Measurements from ENCODE around the gene P3H2. TPM values are rescaled to one million over a fixed set of nuclear protein-coding genes. Genes with fewer than 3 reads are reported as not detected.

The P3H2 gene
- total RNA-seq, 5 donors from 2014 or later (not counting 1 experiment from before 2014, with no cell fraction given), result 0.16 to 0.50 (median 0.35) TPM; not detected in 2

GRCh38 chr3:190016966-190017365, 103.7 kb downstream of the P3H2 start:
- POLR2A ChIA-PET, result no interaction called here
- no peaks in the 10 kb centered on the region for H3K9me3 Mint-ChIP-seq
- no peak for DNase-seq

GRCh38 chr3:190014940-190015339, 105.8 kb downstream of the P3H2 start:
- no peaks in the 10 kb centered on the region for H3K36me3 Mint-ChIP-seq
- no peaks in the 10 kb centered on the region for H3K9me3 Mint-ChIP-seq
- H3K9me3 ChIP-seq, result no peaks in the 10 kb centered on the region
- no peaks in the 10 kb centered on the region for H3K27me3 ChIP-seq (replicated peaks in 1 of 2; ENCODE audit: control insufficient read depth in 2 of 2, extremely low read depth in 1 of 2, insufficient read depth in 2 of 2, low read length in 1 of 2)
- no peak overlapping the region for H3K4me3 ChIP-seq (ENCODE audit: control insufficient read depth in 1 of 2, extremely low read depth in 1 of 2, low read length in 1 of 2)
- no peak overlapping the region for H3K27ac Mint-ChIP-seq
- WGBS (ENCODE audit: insufficient coverage), result 100% methylated on average over 1 of the region's 2 CpGs
- H3K4me3 Mint-ChIP-seq, result no peak overlapping the region
- ATAC-seq (replicated peaks in 1 of 4), result no peak
- H3K4me1 ChIP-seq (ENCODE audit: control insufficient read depth in 1 of 2, extremely low read depth in 1 of 2, insufficient read depth in 2 of 2, low read length in 2 of 2), result no peaks in the 10 kb centered on the region
- no peaks in the 10 kb centered on the region for H3K4me1 Mint-ChIP-seq
- no peaks in the 10 kb centered on the region for H3K36me3 ChIP-seq (ENCODE audit: control insufficient read depth in 2 of 2, extremely low read depth in 1 of 2, insufficient read depth in 1 of 2, low read length in 1 of 2)
- ChIA-PET CTCF (no interaction called here), POLR2A (no interaction called here)
- H3K27ac ChIP-seq (ENCODE audit: low read length), result no peak overlapping the region
- peaks cover 7 to 20% of the 10 kb centered on the region in 2 donors for H3K27me3 Mint-ChIP-seq
- no peak for DNase-seq

More at GRCh38 chr3:190016966-190017365, 103.7 kb downstream of the P3H2 start:
- H3K27ac Mint-ChIP-seq, result no peak overlapping the region
- peaks cover 3 to 27% of the 10 kb centered on the region in 2 donors for H3K27me3 Mint-ChIP-seq
- CTCF ChIA-PET, result no interaction called here
- no peak for ATAC-seq (replicated peaks in 1 of 4)
- H3K4me3 Mint-ChIP-seq, result no peak overlapping the region
- Histone ChIP-seq H3K36me3 (ENCODE audit: control insufficient read depth in 2 of 2, extremely low read depth in 1 of 2, insufficient read depth in 1 of 2, low read length in 1 of 2) (no peaks in the 10 kb centered on the region), H3K27ac (ENCODE audit: low read length) (no peak overlapping the region), H3K9me3 (no peaks in the 10 kb centered on the region), H3K27me3 (replicated peaks in 1 of 2; ENCODE audit: control insufficient read depth in 2 of 2, extremely low read depth in 1 of 2, insufficient read depth in 2 of 2, low read length in 1 of 2) (no peaks in the 10 kb centered on the region), H3K4me1 (ENCODE audit: control insufficient read depth in 1 of 2, extremely low read depth in 1 of 2, insufficient read depth in 2 of 2, low read length in 2 of 2) (no peaks in the 10 kb centered on the region), H3K4me3 (ENCODE audit: control insufficient read depth in 1 of 2, extremely low read depth in 1 of 2, low read length in 1 of 2) (no peak overlapping the region)
- H3K36me3 Mint-ChIP-seq, result no peaks in the 10 kb centered on the region
- no peaks in the 10 kb centered on the region for H3K4me1 Mint-ChIP-seq

GRCh38 chr3:190013943-190014924, 106.5 kb downstream of the P3H2 start:
- Histone ChIP-seq H3K4me3 (ENCODE audit: control insufficient read depth in 1 of 2, extremely low read depth in 1 of 2, low read length in 1 of 2) (no peak overlapping the region), H3K9me3 (no peaks in the 10 kb centered on the region), H3K4me1 (ENCODE audit: control insufficient read depth in 1 of 2, extremely low read depth in 1 of 2, insufficient read depth in 2 of 2, low read length in 2 of 2) (no peaks in the 10 kb centered on the region), H3K27ac (ENCODE audit: low read length) (no peak overlapping the region), H3K27me3 (replicated peaks in 1 of 2; ENCODE audit: control insufficient read depth in 2 of 2, extremely low read depth in 1 of 2, insufficient read depth in 2 of 2, low read length in 1 of 2) (no peaks in the 10 kb centered on the region), H3K36me3 (ENCODE audit: control insufficient read depth in 2 of 2, extremely low read depth in 1 of 2, insufficient read depth in 1 of 2, low read length in 1 of 2) (no peaks in the 10 kb centered on the region)
- H3K27ac Mint-ChIP-seq, result no peak overlapping the region
- no peaks in the 10 kb centered on the region for H3K9me3 Mint-ChIP-seq
- CTCF ChIA-PET, result no interaction called here
- no peak for DNase-seq
- H3K4me1 Mint-ChIP-seq, result no peaks in the 10 kb centered on the region
- ATAC-seq (replicated peaks in 1 of 4), result no peak
- H3K27me3 Mint-ChIP-seq, result peaks cover 7 to 22% of the 10 kb centered on the region in 2 donors
- POLR2A ChIA-PET, result no interaction called here
- WGBS (ENCODE audit: insufficient coverage), result 70% methylated on average over 4 of the region's 7 CpGs
- H3K4me3 Mint-ChIP-seq, result no peak overlapping the region
- no peaks in the 10 kb centered on the region for H3K36me3 Mint-ChIP-seq

GRCh38 chr3:190012784-190013183, 107.9 kb downstream of the P3H2 start:
- Histone ChIP-seq H3K9me3 (no peaks in the 10 kb centered on the region), H3K27me3 (replicated peaks in 1 of 2; ENCODE audit: control insufficient read depth in 2 of 2, extremely low read depth in 1 of 2, insufficient read depth in 2 of 2, low read length in 1 of 2) (no peaks in the 10 kb centered on the region), H3K4me1 (ENCODE audit: control insufficient read depth in 1 of 2, extremely low read depth in 1 of 2, insufficient read depth in 2 of 2, low read length in 2 of 2) (no peaks in the 10 kb centered on the region), H3K4me3 (ENCODE audit: control insufficient read depth in 1 of 2, extremely low read depth in 1 of 2, low read length in 1 of 2) (no peak overlapping the region), H3K27ac (ENCODE audit: low read length) (no peak overlapping the region), H3K36me3 (ENCODE audit: control insufficient read depth in 2 of 2, extremely low read depth in 1 of 2, insufficient read depth in 1 of 2, low read length in 1 of 2) (no peaks in the 10 kb centered on the region)
- Mint-ChIP-seq H3K36me3 (no peaks in the 10 kb centered on the region), H3K27ac (no peak overlapping the region), H3K27me3 (peaks cover 7 to 23% of the 10 kb centered on the region in 2 donors), H3K9me3 (no peaks in the 10 kb centered on the region), H3K4me1 (no peaks in the 10 kb centered on the region), H3K4me3 (no peak overlapping the region)
- ChIA-PET CTCF (no interaction called here), POLR2A (no interaction called here)
- DNase-seq (no peak), ATAC-seq (replicated peaks in 1 of 4) (no peak)
- 98% methylated on average over 4 of the region's 6 CpGs for WGBS (ENCODE audit: insufficient coverage)

DNA sequence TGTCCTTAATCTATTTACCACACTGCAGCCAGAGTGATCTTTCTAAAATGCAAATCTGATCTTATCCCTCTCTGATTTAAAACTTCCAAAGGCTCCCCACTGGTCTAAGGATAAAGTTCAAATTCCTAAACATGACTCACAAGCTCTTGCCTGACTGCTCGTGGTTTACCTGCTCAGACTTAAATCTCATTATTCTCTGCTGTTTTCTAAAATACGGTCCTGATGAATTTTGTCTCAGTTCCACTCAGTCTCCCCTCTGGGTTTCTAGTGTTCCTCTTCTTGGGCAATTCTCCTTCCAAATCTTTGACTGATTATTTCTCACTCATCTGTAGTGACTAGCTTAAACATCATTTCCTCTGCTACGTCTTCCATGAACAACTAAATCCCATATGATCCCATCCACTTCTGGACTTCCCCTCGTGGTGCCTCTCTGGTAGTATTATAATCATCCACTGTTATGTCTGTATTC, 108.3 kb downstream of the P3H2 start:
- Mint-ChIP-seq H3K27ac (no peak overlapping the region), H3K4me1 (no peaks in the 10 kb centered on the region), H3K4me3 (no peak overlapping the region), H3K36me3 (no peaks in the 10 kb centered on the region), H3K27me3 (peaks cover 7 to 25% of the 10 kb centered on the region in 2 donors), H3K9me3 (no peaks in the 10 kb centered on the region)
- POLR2A ChIA-PET, result no interaction called here
- no peak for DNase-seq
- Histone ChIP-seq H3K27ac (ENCODE audit: low read length) (no peak overlapping the region), H3K9me3 (no peaks in the 10 kb centered on the region), H3K4me1 (ENCODE audit: control insufficient read depth in 1 of 2, extremely low read depth in 1 of 2, insufficient read depth in 2 of 2, low read length in 2 of 2) (no peaks in the 10 kb centered on the region), H3K4me3 (ENCODE audit: control insufficient read depth in 1 of 2, extremely low read depth in 1 of 2, low read length in 1 of 2) (no peak overlapping the region), H3K36me3 (ENCODE audit: control insufficient read depth in 2 of 2, extremely low read depth in 1 of 2, insufficient read depth in 1 of 2, low read length in 1 of 2) (no peaks in the 10 kb centered on the region), H3K27me3 (replicated peaks in 1 of 2; ENCODE audit: control insufficient read depth in 2 of 2, extremely low read depth in 1 of 2, insufficient read depth in 2 of 2, low read length in 1 of 2) (no peaks in the 10 kb centered on the region)
- 71% methylated on average over 2 of the region's 4 CpGs for WGBS (ENCODE audit: insufficient coverage)
- no peak for ATAC-seq (replicated peaks in 1 of 4)
- CTCF ChIA-PET, result no interaction called here

DNA sequence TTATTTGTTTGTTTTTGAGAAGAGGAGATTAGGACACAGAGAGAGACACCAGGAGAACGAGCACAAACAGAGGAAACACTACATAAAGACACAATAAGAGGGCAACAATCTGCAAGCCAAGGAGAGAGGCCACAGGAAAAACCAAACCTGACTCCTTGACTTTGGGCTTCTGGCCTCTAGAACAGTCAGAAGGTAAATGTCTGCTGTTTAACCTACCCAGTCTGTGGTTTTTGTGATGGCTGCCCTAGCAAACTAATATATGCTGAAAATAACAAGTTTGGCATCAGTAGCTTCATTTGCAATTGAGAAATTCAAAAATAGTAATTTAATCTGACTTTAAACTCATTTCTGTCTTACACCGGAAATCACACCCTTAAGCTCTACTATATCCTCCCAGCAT, 110.2 kb downstream of the P3H2 start:
- DNase-seq (no peak), ATAC-seq (replicated peaks in 1 of 4) (no peak)
- Mint-ChIP-seq H3K36me3 (no peaks in the 10 kb centered on the region), H3K27ac (no peak overlapping the region), H3K27me3 (peaks cover 9 to 36% of the 10 kb centered on the region in 2 donors), H3K4me1 (no peaks in the 10 kb centered on the region), H3K4me3 (no peak overlapping the region), H3K9me3 (no peaks in the 10 kb centered on the region)
- WGBS (ENCODE audit: insufficient coverage), result no CpG with 5 or more reads among the region's 2 CpGs
- ChIA-PET POLR2A (no interaction called here), CTCF (no interaction called here)
- Histone ChIP-seq H3K27me3 (replicated peaks in 1 of 2; ENCODE audit: control insufficient read depth in 2 of 2, extremely low read depth in 1 of 2, insufficient read depth in 2 of 2, low read length in 1 of 2) (no peaks in the 10 kb centered on the region), H3K4me3 (ENCODE audit: control insufficient read depth in 1 of 2, extremely low read depth in 1 of 2, low read length in 1 of 2) (no peak overlapping the region), H3K4me1 (ENCODE audit: control insufficient read depth in 1 of 2, extremely low read depth in 1 of 2, insufficient read depth in 2 of 2, low read length in 2 of 2) (no peaks in the 10 kb centered on the region), H3K36me3 (ENCODE audit: control insufficient read depth in 2 of 2, extremely low read depth in 1 of 2, insufficient read depth in 1 of 2, low read length in 1 of 2) (no peaks in the 10 kb centered on the region), H3K27ac (ENCODE audit: low read length) (no peak overlapping the region), H3K9me3 (no peaks in the 10 kb centered on the region)
